Stimulated activated CD4-positive, alpha-beta T cell treated with anti-CD3 and anti-CD28 coated beads, TNF-alpha, amount 100 ng/mL, for 24 hours (primary cell): ENCODE measurements around the gene CRACR2B.

Experiments
- DNase-seq, 3 experiments: peaks; one replicate each; pipeline ENCODE4 v3.0.0-alpha.2; 2020; ENCODE audit warnings: low read depth in 3 of 3

The CRACR2B gene

DNA sequence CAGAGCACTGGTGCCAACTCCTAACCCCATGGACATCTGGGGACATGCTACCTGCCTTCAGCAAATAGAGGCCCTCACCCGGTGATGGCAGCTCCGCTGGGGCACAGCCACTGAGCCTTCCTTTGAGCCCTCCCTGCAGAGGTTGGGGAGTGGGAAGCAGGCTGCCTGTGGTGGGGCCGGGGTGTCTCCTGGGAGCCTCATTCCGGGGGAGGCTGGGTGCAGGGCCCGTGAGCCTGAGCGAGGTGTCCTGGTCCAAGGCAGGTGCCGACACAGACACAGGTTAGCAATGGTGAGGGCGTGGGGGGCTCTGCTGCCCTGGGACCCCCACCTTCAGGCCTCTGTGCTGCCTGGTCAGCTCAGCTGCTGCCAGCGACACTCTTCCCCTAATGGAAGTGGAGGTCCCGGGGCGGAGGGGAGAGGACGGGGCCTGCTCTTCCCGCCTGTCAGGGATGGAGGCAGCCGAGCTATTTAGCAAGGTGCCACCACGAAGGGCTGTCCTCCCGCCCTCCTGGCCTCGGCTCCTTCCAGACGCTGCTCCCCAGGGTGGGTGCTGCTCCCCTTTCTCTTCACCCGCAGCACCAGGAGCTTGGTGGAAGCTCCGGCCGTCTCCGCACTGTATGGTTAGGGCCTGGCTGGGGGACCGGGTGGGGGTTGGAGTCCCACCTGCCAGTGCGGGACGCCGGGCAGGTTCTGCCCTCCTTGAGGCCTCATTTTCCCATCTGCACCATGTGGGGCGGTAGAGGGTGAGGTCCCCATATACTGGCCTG is 26.1 kb downstream of the CRACR2B start:
- DNase-seq: no peak

DNA sequence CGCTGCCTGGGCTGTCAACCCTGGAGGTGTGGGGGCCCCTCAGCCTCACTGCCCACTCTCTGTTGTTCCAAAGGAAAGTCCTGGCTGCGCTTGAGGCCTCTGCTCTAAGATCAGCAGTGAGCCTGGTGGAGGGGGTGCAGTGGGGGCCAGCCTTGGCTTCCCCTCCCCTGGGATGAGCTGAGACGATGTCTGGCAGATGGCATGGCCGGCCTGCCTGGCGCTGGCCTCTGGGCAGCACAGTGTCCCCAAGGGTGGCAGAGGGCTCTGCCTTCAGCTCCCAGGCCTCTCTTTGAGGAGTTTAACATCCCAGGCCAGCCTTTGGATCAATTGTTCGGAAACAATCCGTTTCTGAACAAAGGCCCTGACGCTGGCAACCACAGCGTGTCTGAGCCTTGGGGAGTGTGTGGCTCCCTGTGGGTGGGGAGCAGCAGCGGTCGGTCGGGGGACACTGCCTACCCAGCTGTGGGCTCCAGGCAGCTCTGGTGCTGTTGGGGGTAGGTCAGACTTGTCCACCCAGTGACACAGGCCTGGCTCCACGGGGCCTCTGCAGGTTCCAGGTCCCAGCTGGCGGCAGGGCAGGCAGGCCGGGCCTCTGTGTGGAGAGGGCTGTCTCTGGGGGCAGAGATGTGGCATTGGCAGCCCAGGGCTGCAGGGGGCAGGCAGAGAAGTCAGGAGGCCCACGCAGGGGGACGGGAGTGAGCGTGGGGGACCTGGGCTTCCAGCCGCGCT is 27.0 kb downstream of the CRACR2B start:
- no peak for DNase-seq

DNA sequence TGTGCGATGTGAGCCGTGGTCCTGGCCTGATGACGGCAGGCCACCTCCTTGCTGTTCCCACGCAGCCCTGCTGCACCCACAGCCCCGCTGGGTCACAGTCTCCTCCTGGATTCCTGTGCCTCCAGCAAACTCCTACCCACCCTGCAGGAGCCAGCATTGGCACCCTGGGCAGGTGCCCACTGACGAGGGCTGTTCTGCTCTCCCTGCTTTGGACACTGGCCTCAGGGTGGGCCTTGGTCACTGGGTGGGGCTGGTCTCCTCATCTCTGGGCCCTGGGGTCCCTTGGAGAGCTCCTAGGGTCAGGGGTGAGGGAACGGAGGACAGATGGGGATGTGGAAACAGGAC is 27.6 kb downstream of the CRACR2B start:
- no peak for DNase-seq

DNA sequence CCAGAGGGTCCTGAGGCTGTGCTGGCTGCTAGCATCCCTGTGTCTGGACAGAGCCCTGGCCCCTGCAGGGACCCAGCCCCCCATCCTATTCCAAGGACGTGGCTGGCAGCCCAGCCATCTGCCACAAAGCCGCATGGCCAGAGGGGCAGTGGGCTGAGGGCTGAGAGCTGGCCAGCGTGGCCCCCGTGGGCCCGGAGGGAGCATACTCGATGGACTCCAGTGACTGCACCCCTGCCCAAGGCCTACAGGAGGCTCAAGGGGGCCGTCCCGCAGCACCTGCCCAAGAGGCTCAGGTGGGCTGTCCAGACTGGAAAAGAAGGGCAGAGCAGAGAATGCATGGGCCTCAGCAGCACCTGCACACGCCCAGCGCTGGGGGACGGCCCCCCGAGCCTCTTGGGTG is 28.1 kb downstream of the CRACR2B start:
- DNase-seq: no peak

DNA sequence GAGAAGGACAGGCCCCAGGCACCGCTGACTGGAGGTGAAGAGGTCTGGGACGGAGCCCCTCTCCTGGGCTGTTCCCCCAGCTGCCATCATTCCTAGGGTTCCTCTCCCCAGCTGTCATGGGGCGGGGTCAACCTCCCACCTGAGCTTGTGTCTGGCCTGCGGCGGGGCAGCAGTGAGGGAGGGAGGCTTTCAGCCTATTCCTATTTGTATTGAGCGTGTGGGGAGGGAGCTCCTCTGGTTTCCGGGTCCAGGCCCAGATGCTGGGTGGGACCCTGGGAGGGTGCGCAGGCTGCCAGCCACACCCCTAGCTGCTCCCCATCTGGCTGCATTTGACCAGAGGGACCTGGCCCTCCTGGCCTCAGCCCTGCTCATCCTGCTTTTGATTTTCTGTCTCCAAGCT is 28.7 kb downstream of the CRACR2B start:
- DNase-seq: no peak

DNA sequence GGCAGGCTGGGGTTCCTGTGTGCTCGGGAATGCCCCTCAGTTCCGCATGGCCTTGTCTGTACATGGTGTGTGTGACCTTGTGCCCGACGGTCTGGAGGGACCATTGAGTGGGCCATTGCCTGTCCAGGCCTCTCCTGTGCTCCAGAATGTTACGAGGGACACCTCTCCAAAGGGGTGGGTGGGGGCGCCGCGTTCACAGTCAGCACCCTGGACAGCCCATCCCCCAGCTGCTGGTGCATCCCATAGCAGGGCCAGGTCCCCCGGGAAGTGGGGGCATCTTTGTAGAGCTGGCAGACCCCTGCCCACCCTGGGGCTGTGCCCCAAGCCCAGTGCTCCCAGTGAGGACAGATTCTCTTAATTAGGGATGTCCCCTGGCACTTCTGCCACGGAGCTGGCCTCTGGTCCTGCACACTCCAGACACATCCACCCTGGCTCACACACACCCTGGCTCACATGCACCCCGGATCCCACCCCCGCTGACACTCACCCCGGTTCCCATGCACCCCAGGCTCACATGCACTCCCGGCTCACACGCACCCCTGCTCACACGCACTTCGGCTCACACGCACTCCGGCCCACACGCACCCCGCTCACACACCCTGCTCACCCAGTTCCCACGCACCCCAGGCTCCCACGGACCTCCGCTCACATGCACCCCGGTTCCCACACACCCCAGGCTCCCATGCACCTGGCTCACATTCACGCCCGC is 30.5 kb downstream of the CRACR2B start:
- no peak for DNase-seq

DNA sequence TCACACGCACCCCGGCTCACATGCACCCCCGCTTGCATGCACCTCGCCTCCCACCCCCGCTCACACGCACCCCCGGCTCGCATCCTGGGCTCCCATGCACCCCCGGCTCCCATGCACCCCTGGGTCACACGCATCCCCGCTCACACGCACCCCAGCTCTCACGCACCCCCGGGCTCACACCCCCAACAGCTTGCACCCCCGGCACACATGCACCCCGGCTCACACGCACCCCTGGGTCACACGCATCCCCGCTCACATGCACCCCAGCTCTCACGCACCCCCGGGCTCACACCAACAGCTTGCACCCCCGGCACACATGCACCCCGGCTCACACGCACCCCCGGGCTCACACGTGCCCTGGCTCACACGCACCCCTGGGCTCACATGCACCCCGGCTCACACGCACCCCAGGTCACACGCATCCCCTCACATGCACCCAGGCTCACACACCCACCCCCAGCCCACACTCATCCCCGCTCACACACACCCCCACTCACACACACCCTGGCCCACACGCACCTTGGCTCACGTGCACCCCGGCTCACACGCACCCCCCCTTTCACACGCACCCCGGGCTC is 31.1 kb downstream of the CRACR2B start:
- DNase-seq: no peak

DNA sequence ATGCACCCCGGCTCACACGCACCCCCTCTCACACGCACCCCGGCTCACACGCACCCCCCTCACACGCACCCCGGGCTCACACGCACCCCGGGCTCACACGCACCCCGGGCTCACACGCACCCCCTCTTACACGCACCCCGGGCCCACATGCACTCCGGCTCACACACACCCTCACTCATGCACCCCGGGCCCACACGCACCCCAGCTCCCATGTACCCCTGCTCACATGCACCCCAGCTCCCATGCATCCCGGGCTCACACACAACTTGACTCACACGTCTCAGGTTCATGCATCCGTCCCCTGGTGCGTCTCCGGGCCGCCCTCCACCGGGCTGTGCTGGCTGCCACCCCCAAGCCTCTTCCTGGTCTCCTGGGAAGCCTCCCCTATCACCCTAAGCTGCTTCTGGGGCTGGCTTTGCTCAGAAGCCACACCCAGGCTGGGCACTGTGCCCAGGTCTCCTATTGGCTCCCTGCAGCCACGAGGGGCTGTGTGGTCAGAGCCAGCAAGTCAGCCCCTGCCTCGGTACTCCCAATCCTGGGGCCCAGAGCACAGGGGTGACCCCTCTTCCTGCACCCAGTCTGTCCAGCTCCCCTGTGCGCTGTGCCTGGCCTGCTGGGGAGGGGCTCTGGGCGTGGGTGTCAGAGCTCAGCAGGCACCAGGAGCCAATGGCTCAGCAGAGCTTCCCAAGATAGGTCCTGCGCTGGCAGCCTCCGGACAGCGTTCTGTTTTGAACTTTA is 31.8 kb downstream of the CRACR2B start:
- DNase-seq: no peak

DNA sequence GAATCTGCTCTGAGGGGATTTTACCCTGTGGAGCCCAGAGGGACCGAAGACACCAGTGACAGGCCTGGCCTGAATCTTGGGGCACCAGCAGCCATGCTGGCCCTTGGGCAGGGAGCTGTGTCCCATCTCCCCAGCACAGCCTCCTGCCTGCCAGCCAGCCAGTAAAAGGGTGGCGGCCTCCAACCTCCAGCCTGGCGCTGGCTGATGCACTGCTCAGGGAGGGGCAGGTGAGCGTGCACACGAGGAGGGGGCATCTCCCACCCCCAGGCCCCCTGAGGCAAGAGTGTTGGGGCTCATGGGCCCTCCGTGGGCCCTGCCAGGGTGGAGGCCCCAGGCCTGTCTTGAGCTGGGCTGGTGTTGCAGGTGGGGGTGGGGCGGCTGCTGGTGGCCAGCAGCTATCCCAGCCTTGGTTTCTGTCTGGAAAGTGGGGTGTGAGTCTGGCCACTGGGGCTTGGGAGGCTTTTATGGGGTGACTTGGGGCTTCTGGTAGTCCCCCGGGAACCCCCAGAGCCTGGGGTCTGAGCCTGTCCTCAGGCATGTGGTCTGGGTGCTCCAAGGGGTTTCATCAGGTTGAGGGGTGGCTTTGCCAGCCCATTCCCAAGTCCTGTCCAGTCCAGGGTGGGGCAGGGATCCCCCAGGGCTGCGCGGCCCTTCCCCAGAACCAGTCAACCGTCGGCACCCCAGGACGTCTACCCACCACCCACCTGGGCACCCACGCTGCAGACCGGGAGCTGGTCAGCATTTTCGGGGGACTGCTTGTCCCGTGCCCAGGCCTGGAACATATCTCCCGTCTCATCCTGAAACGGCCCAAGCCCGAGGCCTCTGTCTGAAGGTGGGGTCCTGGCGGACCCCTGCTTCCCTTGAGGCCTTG is 32.8 kb downstream of the CRACR2B start:
- DNase-seq: no peak

DNA sequence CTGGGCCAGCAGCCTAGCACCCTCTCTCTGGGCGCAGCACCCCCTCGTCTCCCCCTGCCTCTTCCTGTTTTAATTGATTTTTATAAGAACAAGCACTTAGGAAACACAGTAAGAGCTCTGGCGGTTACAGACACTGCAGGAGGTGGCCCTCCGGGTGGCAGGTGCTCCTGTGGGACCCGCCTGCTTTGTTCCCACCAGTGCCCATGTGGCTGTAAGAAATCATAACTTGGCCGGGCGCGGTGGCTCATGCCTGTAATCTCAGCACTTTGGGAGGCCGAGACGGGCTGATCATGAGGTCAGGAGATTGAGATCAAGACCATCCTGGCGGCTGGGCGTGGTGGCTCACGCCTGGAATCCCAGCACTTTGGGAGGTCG is 33.4 kb downstream of the CRACR2B start:
- DNase-seq: no peak

DNA sequence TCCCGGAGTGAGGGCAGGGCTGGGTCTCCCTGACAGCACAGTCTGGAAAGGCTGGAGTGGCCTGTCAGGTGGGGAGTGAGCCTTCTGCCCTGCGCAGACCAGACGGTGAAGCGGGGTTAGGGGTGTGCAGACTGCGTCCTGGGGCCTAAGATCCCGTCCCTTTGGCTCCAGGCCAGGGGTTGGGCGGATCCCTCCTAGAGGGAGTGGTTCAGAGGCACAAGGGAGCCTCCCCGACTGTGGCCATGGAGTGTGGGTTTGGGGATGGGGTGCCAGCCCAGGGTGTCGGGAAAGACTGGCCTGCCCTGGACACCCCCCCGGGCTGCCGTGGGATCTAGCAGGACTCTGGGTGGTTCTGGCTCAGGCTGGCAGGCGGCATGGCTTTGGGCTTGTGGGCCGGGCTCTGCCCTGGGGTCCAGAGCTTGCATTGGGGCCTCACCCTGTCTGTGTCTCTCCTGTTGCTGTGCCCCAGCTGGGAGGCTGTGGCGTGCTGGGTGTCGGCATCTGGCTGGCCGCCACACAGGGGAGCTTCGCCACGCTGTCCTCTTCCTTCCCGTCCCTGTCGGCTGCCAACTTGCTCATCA is 34.5 kb downstream of the CRACR2B start:
- no peak for DNase-seq

DNA sequence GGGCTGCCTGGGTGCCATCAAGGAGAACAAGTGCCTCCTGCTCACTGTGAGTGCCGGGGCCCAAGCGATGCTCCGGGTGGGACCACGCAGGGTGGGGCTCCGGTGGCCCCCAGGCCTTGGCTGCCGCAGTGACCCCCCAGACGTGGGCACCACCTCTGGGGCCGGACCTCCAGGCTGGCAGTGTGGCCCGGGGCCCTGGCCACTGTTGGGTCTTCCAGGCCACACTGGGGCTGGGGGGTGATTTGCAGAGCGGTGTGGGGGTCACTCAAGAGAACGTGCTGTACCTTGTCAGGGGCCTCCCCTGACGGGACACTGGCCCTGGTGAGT is 34.9 kb downstream of the CRACR2B start:
- DNase-seq: no peak

DNA sequence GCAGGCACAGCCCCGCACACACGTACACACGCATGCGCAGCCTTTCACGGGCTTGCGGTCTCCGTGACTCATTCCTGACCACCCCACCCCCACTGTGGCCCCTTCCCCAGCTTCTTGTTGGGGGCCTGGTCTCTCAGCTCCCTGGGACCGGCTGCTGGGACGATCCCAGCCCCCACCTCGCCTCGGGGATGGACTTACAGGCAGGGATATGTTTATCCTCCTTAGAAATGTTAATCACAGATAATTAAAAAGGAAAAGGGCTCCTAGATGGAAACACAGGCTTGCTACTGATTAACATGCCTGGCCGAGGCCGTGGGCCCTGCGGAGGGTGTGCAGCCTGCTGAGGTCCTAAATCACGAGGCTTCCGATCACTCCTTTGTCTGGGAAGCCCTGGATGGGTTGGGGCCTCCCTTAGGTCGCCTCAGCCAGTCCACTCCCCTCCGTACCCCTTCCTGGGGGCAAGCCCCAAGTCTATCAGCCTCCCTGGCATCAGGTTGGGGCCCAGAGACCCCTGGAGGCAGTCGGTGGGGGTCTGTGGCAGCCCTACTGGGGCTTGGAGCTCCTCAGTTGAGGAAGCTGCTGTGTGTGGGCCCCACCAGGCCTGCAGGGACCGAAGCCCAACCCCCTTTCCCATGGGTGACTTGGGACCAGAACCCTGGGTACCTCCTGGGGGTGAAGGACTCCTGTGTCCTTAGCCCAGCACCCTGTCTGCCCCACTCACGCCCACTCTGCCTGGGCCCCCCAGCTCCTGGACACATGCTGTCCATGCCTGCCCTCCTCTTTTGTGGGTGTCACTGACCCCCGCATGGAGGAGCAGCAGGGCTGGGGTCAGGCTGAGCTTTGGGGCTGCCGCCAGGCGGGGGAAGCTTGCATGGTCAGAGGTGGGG is 35.5 kb downstream of the CRACR2B start:
- no peak for DNase-seq

DNA sequence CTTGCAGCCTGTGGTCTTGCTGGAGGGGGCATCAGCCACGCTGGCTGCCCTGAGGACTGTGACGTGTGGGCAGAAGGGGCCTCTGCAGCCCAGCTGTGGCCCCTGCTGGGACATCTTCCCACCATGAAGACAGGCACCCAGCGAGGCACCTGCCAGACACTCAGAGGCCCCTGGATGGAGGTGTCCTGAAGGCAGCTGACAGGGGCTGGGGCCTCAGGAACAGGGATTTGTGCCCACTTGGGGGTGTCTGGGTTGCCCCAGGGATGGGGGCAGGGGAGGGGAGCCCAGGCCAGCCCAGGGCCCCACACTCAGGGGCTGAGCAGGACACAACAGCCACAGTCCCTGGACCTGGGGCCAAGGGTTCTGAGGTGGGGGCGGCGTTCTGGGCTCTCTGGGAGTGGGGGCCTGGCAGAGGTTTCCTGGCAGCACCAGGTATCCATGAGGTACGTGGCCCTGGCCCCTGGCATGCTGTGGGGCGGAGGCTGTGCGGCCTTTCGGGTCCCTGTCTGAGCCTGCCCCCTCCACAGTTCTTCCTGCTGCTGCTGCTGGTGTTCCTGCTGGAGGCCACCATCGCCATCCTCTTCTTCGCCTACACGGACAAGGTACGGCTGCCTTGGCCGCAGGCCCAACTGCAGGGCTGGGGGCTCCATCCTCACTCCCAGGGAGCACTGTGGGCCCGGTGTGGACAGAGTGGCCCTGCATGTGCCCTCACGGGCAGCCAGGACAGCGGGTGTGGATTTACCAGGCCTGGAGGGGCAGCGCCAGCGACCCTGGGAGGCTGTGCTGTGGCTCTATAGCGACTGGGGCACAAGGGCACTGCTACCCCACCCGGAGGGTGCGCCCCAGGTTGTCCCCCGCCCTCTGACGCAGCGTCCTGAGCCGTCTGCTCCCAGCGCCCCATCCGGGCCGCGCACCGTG is 36.5 kb downstream of the CRACR2B start:
- no peak for DNase-seq

DNA sequence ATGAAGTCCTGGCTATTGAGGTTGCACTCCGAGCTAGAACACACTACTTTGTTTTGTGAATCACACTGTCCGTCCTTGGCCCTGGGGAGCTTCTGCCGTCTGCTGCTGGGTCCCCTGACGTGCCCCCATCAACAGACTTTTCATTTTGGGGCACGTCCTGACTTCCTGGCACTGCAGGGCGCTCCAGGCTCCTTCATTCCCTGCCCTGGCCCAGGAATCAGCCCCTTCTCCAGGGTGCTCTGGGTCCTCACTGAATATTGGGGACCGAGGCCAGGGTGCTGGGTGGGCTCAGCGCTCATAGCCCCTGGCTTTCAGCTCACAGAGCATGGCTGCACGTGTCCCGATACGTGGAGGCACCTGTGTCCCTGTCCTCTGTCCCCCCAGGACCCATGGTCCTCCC is 37.2 kb downstream of the CRACR2B start:
- DNase-seq: no peak

DNA sequence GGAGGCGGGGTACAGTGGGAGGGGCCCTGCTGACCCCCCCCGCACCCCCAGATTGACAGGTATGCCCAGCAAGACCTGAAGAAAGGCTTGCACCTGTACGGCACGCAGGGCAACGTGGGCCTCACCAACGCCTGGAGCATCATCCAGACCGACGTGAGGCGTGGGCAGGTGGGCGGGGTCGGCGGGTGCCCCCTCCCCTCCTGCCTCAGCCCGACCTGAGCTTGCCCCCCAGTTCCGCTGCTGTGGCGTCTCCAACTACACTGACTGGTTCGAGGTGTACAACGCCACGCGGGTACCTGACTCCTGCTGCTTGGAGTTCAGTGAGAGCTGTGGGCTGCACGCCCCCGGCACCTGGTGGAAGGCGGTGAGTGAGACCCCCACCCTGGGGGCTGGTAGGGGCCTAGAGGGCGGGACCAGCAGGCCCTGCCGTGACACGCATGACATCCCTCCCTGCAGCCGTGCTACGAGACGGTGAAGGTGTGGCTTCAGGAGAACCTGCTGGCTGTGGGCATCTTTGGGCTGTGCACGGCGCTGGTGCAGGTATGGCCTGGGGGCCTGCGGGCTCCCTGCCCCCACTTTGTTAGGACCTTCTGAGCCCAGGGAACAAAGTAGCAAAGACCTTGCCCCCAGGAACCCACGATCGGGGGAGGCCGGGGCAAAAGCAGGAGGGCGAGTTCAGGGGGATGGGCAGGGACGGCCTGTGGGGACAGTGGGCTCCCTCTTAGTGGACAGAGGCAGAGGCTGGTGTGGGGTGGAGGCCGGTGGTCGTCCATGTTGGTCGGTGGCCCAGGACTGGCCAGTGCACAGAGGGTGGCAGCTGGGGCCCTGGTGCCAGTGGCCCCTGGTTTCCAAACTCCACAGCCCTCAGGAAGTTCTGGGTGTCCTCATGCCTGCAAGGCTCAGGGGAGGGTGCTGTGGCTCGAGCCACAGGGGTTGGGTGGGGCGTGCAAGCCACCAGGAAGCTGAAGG is 38.0 kb downstream of the CRACR2B start:
- no peak for DNase-seq

DNA sequence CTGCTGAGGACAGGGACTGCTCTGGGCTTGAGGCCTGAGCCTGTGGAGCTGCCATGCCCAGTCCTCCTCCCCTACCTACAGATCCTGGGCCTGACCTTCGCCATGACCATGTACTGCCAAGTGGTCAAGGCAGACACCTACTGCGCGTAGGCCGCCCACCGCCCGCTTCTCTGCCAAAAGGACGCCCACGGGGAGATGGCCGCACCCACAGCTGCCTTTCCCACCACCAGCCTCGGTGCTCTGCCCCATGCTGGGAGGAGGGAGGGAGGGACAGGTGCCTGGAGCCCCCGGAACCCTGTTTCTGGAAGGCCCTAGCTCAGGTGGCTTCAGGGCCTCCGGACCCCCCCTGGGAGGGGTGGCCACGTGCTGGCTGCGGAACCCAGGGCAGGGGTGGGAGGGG is 38.8 kb downstream of the CRACR2B start:
- no peak for DNase-seq
